HG02973 (cell line): Measurements from ENCODE around the gene MBD3L2.
A peak's percentile ranks its signal among the peaks of the same experiment; 100 is the strongest.
"Not testable (repeated sequence)": the region's sequence is repeated elsewhere in the genome, so short reads cannot be mapped to it uniquely, and the experiment has no call there.

ENCODE experiments used
- ATAC-seq: cut with Tn5 transposase; IDR thresholded peaks from one replicate; pipeline ENCODE4 v1.9.1; 2021; ENCODE audit warnings: moderate library complexity; ENCODE audit not compliant: unreplicated experiment

The MBD3L2 gene

GRCh38 chr19:7059977-7060376, 10.9 kb downstream of the MBD3L2 start:
- not testable (repeated sequence) for ATAC-seq

- ATAC-seq, result no peak
These were observed 14.2 kb downstream of the MBD3L2 start for GRCh38 chr19:7063339-7063738.

GRCh38 chr19:7063764-7064418, 14.8 kb downstream of the MBD3L2 start:
- ATAC-seq, result no peak

GRCh38 chr19:7067122-7067521, 18.0 kb downstream of the MBD3L2 start:
- not testable (repeated sequence) for ATAC-seq

- no peak for ATAC-seq
These were observed 18.6 kb downstream of the MBD3L2 start for GRCh38 chr19:7067716-7068115.

GRCh38 chr19:7068599-7068998, 19.5 kb downstream of the MBD3L2 start:
- ATAC-seq, result no peak

GRCh38 chr19:7069042-7069903, 20.2 kb downstream of the MBD3L2 start, which contains the start of gene ZNF557:
Gene ZNF557 (plus strand): TSS chr19:7069703. CDS start chr19:7075075, 5,372 bp downstream.
- ATAC-seq, result peak; percentile 75

GRCh38 chr19:7069904-7070226, 20.7 kb downstream of the MBD3L2 start:
- no peak for ATAC-seq

GRCh38 chr19:7072541-7072940, 23.4 kb downstream of the MBD3L2 start:
- no peak for ATAC-seq

GRCh38 chr19:7074705-7075282, 25.7 kb downstream of the MBD3L2 start:
- ATAC-seq, result no peak

GRCh38 chr19:7076151-7076550, 27.0 kb downstream of the MBD3L2 start:
- no peak for ATAC-seq

- no peak for ATAC-seq
These were observed 28.9 kb downstream of the MBD3L2 start for GRCh38 chr19:7078008-7078407.

GRCh38 chr19:7083076-7083956, 34.2 kb downstream of the MBD3L2 start:
- no peak for ATAC-seq

GRCh38 chr19:7088999-7089398, 39.9 kb downstream of the MBD3L2 start:
- ATAC-seq, result no peak

- ATAC-seq, result no peak
These were observed 49.0 kb downstream of the MBD3L2 start for GRCh38 chr19:7098096-7098495.

- ATAC-seq, result peak; percentile 77
These were observed 49.8 kb downstream of the MBD3L2 start for GRCh38 chr19:7098701-7099596.

GRCh38 chr19:7099597-7099921, 50.4 kb downstream of the MBD3L2 start:
- no peak for ATAC-seq
